ENCODE results near the gene MAMDC4. TPM values are rescaled to one million over a fixed set of nuclear protein-coding genes. Genes with fewer than 3 reads are reported as not detected.

The MAMDC4 gene
- total and polyA plus RNA-seq, 2 of the 13 experiments (the other 11 are each of a cell fraction or from before 2014, with no cell fraction given) = 6.0 to 6.8 TPM

DNA sequence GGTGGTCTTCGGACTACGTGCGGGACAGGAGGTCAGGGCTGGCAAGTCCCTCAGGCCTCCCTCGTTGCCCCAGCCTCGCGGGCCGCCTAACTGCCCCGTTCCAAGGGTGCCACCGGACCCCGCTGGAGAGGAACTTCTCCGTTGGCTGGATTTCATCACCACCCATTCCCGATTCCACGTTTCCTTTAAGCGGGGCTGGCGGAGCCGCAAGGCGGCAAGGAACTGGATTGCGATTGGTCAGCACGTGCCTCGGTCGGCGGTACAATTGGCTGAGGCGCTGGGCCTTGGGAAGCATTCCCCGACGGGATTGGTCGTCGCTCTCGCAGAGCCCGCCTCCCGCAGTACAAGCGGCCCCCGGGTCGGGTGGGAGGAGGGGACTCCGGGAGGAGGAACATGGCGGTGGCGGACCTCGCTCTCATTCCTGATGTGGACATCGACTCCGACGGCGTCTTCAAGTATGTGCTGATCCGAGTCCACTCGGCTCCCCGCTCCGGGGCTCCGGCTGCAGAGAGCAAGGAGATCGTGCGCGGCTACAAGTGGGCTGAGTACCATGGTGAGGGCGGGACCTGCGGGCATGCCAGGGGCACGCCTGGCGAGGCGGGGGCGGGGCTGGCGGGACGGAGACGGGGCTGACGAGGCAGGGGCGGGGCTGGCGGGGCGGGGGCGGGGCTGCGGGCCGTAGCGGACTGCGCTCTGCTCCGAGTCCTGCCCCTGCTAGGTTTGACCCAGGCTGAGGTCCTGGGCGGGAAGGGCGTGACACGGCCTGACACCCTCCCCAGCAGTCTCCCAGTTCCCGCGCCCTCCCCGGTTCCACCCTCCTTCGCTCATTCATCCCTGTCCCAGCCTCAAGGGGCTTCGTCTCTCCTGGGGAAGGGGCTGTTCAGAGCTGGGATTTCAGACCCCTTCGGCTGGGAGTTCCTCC lies 2.8 kb upstream of the MAMDC4 start, which contains the start of gene PHPT1 (continued):
- TF ChIP-seq ETS1 (CRISPR knock-in tag; IDR thresholded peaks at IDR 0.05) = no peak
- peak; percentile 88; the same call in 1 of the 2 replicates for TF ChIP-seq HNRNPL (IDR thresholded peaks at IDR 0.05; ENCODE audit: low read depth, low read length)
- TF ChIP-seq TSC22D2 (CRISPR knock-in tag; IDR thresholded peaks at IDR 0.05; ENCODE audit: borderline replicate concordance) = peak; percentile 47; the same call in 1 of the 2 replicates
- peak; percentile 81 for TF ChIP-seq CBFB (CRISPR knock-in tag; IDR thresholded peaks at IDR 0.05)
- TF ChIP-seq, protein P1, sequence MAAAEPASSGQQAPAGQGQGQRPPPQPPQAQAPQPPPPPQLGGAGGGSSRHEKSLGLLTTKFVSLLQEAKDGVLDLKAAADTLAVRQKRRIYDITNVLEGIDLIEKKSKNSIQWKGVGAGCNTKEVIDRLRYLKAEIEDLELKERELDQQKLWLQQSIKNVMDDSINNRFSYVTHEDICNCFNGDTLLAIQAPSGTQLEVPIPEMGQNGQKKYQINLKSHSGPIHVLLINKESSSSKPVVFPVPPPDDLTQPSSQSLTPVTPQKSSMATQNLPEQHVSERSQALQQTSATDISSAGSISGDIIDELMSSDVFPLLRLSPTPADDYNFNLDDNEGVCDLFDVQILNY (CRISPR knock-in tag; conservative IDR thresholded peaks at IDR 0.05) = peak; percentile 80
- peak; percentile 88 for TF ChIP-seq YY1 (IDR thresholded peaks at IDR 0.05; ENCODE audit: insufficient read depth, insufficient replicate concordance, low read depth, low read length)
- TF ChIP-seq RAD51 (IDR thresholded peaks at IDR 0.05; ENCODE audit: borderline replicate concordance) = no peak
- TF ChIP-seq ZNF547 (CRISPR knock-in tag; IDR thresholded peaks at IDR 0.05) = no peak
- TF ChIP-seq, protein P2, sequence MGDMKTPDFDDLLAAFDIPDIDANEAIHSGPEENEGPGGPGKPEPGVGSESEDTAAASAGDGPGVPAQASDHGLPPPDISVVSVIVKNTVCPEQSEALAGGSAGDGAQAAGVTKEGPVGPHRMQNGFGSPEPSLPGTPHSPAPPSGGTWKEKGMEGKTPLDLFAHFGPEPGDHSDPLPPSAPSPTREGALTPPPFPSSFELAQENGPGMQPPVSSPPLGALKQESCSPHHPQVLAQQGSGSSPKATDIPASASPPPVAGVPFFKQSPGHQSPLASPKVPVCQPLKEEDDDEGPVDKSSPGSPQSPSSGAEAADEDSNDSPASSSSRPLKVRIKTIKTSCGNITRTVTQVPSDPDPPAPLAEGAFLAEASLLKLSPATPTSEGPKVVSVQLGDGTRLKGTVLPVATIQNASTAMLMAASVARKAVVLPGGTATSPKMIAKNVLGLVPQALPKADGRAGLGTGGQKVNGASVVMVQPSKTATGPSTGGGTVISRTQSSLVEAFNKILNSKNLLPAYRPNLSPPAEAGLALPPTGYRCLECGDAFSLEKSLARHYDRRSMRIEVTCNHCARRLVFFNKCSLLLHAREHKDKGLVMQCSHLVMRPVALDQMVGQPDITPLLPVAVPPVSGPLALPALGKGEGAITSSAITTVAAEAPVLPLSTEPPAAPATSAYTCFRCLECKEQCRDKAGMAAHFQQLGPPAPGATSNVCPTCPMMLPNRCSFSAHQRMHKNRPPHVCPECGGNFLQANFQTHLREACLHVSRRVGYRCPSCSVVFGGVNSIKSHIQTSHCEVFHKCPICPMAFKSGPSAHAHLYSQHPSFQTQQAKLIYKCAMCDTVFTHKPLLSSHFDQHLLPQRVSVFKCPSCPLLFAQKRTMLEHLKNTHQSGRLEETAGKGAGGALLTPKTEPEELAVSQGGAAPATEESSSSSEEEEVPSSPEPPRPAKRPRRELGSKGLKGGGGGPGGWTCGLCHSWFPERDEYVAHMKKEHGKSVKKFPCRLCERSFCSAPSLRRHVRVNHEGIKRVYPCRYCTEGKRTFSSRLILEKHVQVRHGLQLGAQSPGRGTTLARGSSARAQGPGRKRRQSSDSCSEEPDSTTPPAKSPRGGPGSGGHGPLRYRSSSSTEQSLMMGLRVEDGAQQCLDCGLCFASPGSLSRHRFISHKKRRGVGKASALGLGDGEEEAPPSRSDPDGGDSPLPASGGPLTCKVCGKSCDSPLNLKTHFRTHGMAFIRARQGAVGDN (CRISPR knock-in tag; IDR thresholded peaks at IDR 0.05) = peak; percentile 79
- TF ChIP-seq TCF12 (IDR thresholded peaks at IDR 0.05) = no peak
- TF ChIP-seq TCF12 (CRISPR knock-in tag; IDR thresholded peaks at IDR 0.05) = no peak; the same call in 1 of the 2 replicates
- TF ChIP-seq KLF13 (CRISPR knock-in tag; IDR thresholded peaks at IDR 0.05) = no peak
- no peak for TF ChIP-seq ZNF569 (CRISPR knock-in tag; IDR thresholded peaks at IDR 0.05; ENCODE audit: borderline replicate concordance)
- TF ChIP-seq NR2F1 (CRISPR knock-in tag; IDR thresholded peaks at IDR 0.05) = peak in 1 of 2 experiments; percentile 7; a peak in 1 of 4 replicates
- no peak for TF ChIP-seq ZHX1 (CRISPR knock-in tag; IDR thresholded peaks at IDR 0.05; ENCODE audit: low read depth)
- TF ChIP-seq RFXANK (CRISPR knock-in tag; IDR thresholded peaks at IDR 0.05) = no peak
- TF ChIP-seq TBX3 (IDR thresholded peaks at IDR 0.05; ENCODE audit: borderline replicate concordance) = no peak
